ENCODE measurements around the gene CMTM2.

DNA sequence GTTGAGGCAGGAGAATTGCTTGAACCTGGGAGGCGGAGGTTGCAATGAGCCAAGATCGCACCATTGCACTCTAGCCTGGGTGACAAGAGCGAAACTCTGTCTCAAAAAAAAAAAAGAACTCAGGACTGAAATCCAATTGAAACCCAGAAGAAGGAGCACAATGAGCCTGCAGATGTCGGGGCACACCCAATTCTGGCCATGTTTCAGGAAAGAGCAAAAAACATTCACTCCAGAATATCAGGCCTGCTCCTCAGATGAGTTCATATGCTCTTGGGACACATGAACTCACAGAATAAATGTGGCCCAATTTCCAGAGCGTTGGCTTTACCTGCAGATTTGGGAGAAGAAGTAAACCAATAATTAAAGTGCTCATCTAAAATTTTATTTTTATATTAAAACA, 3.0 kb upstream of the CMTM2 start:
- TF ChIP-seq, protein P1, sequence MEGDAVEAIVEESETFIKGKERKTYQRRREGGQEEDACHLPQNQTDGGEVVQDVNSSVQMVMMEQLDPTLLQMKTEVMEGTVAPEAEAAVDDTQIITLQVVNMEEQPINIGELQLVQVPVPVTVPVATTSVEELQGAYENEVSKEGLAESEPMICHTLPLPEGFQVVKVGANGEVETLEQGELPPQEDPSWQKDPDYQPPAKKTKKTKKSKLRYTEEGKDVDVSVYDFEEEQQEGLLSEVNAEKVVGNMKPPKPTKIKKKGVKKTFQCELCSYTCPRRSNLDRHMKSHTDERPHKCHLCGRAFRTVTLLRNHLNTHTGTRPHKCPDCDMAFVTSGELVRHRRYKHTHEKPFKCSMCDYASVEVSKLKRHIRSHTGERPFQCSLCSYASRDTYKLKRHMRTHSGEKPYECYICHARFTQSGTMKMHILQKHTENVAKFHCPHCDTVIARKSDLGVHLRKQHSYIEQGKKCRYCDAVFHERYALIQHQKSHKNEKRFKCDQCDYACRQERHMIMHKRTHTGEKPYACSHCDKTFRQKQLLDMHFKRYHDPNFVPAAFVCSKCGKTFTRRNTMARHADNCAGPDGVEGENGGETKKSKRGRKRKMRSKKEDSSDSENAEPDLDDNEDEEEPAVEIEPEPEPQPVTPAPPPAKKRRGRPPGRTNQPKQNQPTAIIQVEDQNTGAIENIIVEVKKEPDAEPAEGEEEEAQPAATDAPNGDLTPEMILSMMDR (IDR thresholded peaks at IDR 0.05; ENCODE audit: low read depth, low read length) = no peak
- TF ChIP-seq, protein P2, sequence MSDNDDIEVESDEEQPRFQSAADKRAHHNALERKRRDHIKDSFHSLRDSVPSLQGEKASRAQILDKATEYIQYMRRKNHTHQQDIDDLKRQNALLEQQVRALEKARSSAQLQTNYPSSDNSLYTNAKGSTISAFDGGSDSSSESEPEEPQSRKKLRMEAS (IDR thresholded peaks at IDR 0.05; ENCODE audit: low read depth, low read length) = no peak
- TF ChIP-seq POLR2A (IDR thresholded peaks at IDR 0.05; ENCODE audit: extremely low read depth, insufficient read length) (no peak), MYC (IDR thresholded peaks at IDR 0.05; ENCODE audit: low read depth, low read length) (no peak)

Data from NB4 (cell line).